Activated CD4-positive, CD25-positive, alpha-beta regulatory T cell treated with anti-CD3 and anti-CD28 coated beads, Interleukin-2, amount 50 U/mL, for 24 hours (primary cell): ENCODE measurements around the gene CDKAL1.
"Not testable (repeated sequence)": the region's sequence is repeated elsewhere in the genome, so short reads cannot be mapped to it uniquely, and the experiment has no call there.

Experiments used
- ATAC-seq, 2 donors: fragments of 150-1000 bp; cut with Tn5 transposase; one replicate each; pipeline ENCODE4 v1.10.0; 2021; ENCODE audit warnings: mild to moderate bottlenecking in 1 of 2, moderate library complexity in 1 of 2

Gene CDKAL1

DNA sequence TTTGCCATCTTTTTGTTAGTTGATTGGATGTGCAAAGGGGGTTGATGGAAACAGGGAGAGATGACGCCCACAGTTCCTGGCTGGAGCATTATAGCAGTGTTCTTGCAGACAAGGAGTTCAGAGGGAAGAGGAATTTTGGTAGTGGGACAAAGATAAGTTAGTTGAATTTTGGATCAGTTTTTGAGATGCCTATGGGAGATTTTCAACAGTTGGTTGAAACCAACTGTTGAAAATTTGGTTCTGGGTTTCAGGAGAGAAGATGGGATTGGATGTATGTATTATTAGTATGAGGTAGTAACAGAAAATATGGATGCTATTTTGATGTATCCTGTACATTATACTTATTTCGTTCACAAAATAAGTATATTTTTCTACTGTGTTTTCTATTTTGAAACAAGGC is 274.2 kb downstream of the CDKAL1 start:
- ATAC-seq, result no peak

DNA sequence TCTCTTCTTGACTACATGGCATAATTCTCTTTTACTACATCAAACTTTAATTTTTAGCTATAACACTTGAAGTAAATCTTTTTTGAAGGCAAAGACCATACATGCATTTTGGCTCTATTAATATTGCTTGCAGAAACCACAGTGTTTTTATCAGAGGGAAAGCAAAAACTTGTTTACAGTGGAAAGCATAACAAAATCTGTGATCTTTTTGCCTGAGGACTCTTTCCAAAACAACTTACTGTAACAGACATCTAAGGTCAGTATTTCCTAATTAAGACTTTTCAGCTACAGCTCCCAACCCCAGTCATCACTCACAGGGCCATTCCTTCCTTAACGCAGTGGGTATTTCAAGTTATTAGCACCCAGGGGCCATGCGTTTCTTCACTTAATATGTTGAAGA is 274.7 kb downstream of the CDKAL1 start:
- no peak for ATAC-seq

- no peak for ATAC-seq
Measured at GRCh38 chr6:20810727-20811108, 276.5 kb downstream of the CDKAL1 start.

- peak in 1 of 2 donors; percentile 33 for ATAC-seq
Measured at GRCh38 chr6:20811109-20811761, 277.0 kb downstream of the CDKAL1 start.

DNA sequence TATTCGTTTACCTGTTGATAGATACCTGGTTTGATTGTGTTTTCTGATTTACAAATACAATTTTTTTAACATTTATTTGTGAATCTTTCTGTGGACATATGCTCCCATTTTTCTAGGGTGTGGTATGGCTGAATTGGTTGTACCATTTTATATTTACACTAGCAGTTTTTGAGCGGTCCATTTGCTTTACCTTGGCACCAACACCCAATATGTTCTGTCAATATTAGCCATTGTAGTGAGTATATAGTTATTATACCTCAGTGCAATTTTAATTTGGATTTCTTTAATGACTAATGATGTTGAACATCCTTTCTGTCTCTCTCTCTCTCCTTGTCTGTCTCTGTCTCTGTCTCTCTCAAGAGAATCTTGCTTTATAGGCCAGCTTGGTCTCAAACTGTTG is 278.5 kb downstream of the CDKAL1 start:
- no peak for ATAC-seq

DNA sequence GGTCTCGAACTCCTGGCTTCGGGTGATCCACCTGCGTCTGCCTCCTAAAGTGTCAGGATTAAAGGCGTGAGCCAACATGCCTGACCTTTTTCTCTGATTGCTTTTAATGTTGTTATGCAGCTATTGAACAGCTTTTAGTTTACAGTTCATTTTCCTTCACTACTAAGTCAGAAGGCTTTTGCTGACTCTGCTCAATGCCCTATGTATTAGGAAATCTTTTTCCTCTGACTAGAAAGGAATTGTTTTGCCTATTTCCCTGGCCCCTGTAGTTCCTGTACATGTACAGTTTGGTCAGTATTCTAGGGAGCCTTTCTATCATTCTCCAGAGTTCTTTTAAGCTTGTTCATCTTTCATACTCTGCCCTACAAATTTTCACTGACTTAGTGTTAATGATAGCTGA is 280.2 kb downstream of the CDKAL1 start:
- no peak for ATAC-seq

DNA sequence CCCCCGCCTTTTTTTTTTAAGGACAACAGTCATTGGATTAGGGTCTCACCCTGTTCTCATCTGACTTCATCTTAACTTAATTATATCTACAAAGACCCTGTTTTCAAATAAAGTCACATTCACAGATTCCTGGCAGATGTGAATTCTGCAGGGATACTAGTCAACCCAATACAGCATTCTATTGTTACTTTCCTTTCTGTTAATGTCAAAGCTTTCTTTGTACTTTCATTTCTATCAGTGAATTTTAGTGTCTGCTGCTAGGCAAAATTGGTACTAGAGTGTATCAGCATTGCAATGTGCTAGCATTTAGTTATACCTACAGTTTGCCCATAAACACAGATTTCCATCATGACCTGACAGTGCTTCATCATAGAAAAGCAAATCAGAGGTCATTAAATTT is 281.9 kb downstream of the CDKAL1 start:
- ATAC-seq, result no peak

DNA sequence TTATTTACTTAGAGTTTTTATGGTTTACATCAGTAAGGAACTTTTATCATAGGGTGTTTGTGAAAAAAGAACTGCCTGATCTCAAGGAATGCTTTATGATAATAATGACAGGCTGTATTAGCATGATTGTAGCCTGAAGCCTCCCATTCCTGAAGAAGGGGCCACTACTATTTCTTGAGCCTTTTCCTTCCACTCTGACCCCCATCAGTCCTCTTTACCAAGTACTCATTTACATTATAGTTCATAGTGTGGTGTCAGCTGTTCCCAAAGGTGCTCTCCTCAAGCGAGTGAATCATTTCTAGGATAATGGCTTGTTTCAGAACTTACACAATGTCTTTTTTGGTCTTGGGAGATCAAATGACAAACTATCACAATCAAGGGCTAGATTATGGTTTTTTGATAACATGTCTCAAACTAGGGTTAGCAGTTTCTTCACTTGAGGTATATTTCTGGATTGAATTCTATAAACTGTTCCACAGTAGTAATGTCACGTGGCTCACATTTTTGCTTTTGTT is 283.6 kb downstream of the CDKAL1 start:
- no peak for ATAC-seq

GRCh38 chr6:20819774-20820400 is 285.6 kb downstream of the CDKAL1 start:
- ATAC-seq, result no peak

- ATAC-seq, result no peak
Measured at GRCh38 chr6:20826378-20826777, 292.1 kb downstream of the CDKAL1 start.

GRCh38 chr6:20827798-20828197 is 293.5 kb downstream of the CDKAL1 start:
- ATAC-seq, result no peak

DNA sequence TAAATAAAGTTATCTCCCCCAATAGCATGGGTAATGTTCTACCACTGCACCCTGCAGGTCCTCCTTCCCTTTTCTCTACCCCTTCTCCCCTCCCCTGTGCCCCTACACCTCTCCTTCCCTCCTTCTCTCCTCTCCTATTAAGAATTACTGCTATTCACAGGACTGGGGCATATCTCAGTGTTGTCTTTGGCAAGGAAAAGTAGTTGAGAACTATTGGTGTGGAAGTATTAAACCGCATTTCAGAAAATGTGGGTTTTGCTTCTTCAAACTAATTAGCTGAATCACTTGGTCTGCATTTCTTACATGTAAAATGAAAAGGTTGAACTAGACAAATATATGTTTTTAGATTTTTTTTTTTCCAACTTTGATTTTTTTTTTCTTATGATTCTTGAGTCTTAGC is 296.3 kb downstream of the CDKAL1 start:
- ATAC-seq, result no peak

- not testable (repeated sequence) for ATAC-seq
Measured at GRCh38 chr6:20831251-20831650, 297.0 kb downstream of the CDKAL1 start.

GRCh38 chr6:20833881-20834515 is 299.7 kb downstream of the CDKAL1 start:
- no peak for ATAC-seq

DNA sequence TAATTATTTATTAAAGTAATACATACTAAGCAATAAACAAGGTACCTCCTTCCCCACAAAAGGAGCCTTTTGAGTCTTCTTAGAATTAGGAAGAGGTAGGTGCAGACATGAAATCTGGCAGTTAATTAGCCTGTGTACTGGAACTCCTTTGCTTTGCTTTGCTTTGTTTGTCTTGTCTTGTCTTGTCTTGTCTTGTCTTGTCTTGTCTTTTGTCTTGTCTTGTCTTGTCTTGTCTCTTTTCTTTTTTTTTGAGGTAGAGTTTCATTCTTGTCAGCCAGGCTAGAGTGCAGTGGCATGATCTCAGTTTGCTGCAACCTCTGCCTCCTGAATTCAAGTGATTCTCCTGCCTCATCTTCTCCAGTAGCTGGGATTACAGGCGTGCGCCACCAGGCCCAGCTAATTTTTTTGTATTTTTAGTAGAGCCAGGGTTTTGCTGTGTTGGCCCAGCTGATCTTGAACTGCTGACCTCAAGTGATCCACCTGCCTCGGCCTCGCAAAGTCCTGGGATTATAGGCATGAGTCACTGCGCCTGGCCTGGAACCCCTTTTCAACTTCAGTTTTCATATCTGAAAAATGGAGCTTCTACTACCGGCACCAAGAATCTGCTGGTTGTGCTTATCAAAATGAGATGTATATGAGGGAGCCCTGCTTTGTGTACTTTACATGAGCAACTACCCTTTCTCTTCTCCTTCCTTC is 301.2 kb downstream of the CDKAL1 start:
- ATAC-seq, result no peak

- no peak for ATAC-seq
Measured at GRCh38 chr6:20837189-20837588, 302.9 kb downstream of the CDKAL1 start.

- no peak for ATAC-seq
Measured at GRCh38 chr6:20838113-20838512, 303.9 kb downstream of the CDKAL1 start.

DNA sequence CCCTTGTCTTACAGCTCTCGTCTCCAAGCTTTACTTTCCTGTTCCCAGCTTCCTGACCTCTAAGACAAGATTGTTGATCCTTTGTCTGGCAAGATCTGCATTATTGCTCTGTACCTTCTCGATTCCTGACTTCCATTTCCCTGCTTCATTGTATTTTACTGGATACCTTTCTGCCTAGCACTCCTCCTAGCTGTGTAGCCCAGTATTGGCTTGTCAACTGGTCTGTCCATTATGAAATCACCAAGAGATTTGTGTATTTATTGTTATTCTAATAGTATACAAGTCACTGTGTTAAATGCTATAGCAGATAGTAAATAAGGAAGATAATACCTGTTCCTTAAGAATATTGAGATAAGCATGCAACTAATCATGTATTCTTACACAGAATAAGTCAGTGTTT is 305.4 kb downstream of the CDKAL1 start:
- no peak for ATAC-seq

DNA sequence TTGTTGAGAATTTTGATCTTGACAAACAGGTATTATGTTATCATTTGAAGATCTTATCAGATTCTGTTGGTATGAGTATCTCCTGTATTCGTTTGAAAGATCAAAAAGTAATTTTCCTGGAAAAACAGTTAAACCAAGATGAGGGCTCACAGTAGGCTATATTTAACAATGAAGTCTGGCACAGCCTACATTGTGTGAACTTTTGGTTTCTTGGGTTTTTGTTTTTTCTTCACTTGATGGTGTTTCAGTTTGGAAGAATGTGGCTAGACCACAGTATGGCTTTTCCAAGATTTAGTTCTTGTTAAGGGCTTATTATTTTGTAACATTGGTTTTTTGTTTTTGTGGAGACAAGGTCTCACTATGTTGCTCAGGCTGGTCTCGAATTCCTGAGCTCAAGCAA is 306.4 kb downstream of the CDKAL1 start:
- ATAC-seq, result no peak

DNA sequence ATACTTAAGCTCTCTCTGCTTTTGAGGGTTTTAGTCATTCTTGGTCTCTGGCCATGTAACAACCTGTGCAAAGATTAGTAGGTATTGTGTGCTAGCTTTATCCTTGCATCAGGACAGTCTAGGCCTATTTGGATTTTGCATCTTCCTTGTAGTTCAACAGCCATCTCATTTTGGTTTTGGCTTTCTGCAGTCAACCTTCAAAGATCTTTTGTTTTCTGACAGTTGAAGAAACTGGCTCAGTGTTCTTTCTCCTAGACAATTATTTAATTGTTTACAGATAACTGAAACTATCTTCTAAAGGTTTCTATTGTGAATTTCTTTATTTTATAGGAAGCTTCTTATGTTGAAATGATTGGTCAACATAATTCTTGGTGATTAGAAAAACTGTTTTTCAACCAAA is 307.5 kb downstream of the CDKAL1 start:
- no peak for ATAC-seq

DNA sequence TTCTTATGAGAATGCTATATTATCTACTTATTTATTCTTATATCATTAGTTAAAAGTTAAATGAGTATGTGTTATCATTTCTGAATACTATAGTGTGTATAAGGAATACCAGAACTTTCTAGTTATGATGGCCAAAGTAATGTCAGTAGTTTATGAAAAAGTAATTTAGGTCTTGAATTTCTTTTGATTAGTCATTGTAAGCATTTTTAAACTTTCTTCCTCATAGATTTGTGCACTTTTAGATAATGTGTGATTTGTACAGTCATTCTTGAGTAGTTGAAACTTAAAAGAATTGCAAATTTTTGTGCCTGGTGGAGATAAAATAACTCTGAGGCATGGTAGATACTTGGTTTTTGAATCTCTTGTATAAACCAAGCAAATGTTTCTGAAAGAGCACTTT is 311.3 kb downstream of the CDKAL1 start:
- ATAC-seq, result peak in 1 of 2 donors; percentile 43

DNA sequence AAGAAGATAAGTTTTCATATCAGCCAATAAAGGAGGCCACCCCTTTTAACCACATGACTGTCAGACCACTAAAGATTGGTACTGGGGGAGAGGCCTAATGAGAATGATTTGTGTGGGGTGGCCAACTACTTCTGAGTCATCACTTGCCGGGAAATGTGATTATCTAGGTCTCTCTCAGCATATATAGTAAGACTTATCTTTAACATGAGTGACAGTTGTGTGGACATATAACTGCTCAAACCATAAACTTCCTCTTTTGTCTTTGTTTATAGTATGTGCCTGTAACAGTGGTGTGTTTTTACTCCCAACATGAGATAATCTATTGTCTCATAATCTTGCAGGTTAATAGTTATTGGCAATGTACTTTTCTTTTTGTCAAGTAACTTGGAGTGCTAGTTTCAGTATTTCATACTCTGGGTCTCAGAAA is 312.4 kb downstream of the CDKAL1 start:
- ATAC-seq, result peak; percentile 69 to 76

GRCh38 chr6:20847904-20848303 is 313.6 kb downstream of the CDKAL1 start:
- no peak for ATAC-seq
